ENCODE data around the gene ZNF474.

ZNF474 gene

GRCh38 chr5:122153774-122154173, 24.4 kb downstream of the ZNF474 start:
- no peak for DNase-seq (ENCODE audit: low read depth)

DNA sequence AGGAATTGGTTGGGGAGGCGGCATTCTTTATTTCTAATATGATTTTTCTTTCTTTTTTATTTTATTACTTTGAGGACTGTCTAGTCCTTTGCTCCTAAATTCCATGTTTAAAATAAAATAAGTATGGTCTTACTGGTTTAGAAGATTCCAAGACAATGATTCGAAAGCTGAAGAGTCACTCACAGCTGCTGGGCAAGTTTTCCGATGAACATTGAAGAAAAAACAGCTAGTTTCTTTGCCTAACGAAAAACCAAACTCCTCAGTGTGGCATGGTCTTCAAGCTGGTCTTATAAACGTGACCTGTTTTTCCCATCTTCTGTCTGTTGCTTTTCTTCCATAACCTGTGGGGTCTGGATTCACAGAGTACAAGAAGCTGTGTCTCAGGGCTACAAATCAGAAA, 25.1 kb downstream of the ZNF474 start:
- DNase-seq (ENCODE audit: low read depth) = no peak

DNA sequence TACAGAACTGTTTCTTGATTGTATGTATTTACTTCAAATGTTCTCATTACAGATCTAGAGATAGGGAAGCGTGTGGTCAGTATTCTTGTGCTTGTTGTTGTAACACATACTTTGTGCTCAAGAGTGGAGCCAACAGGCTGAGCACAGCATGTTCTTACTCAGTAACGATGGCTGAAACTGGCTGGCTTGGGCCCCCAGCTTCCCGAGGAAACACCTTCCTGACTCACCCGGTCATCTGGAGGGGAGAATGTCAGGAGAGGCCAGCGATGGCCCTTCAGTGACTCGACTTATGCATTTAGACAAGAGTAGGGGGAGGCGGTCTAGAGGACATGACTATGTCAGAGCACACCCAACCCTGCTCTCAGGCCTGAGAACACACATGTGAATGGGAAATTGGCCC, 25.6 kb downstream of the ZNF474 start:
- no peak for DNase-seq (ENCODE audit: low read depth)

GRCh38 chr5:122155546-122155945, 26.2 kb downstream of the ZNF474 start:
- no peak for DNase-seq (ENCODE audit: low read depth)

- no peak for DNase-seq (ENCODE audit: low read depth)
These were observed 27.5 kb downstream of the ZNF474 start for GRCh38 chr5:122156724-122157325.

DNA sequence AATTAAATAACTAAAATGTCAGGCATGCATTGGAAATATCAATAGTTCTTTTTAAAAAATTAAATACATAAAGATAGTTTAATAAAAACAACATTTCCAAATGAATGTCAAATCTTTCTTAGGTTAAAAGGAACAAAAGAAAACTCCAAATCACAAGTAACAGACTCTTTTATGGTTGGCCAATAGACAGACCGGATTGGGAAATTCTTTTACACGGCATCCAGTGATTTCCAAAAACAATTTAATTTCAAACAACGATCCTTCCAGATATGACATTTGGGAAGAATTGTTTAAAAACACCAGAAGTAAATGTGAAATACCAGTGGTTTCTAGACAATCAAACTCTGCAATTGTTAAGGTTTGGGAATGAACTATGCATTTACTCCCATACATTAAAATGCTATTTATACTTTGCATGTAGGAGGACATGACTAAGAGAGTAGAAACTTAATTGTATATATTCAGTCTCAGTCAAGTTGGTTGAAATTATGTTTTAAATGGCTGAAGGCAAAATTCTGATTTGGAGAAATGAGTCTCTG, 32.8 kb downstream of the ZNF474 start:
- no peak for DNase-seq (ENCODE audit: low read depth)

DNA sequence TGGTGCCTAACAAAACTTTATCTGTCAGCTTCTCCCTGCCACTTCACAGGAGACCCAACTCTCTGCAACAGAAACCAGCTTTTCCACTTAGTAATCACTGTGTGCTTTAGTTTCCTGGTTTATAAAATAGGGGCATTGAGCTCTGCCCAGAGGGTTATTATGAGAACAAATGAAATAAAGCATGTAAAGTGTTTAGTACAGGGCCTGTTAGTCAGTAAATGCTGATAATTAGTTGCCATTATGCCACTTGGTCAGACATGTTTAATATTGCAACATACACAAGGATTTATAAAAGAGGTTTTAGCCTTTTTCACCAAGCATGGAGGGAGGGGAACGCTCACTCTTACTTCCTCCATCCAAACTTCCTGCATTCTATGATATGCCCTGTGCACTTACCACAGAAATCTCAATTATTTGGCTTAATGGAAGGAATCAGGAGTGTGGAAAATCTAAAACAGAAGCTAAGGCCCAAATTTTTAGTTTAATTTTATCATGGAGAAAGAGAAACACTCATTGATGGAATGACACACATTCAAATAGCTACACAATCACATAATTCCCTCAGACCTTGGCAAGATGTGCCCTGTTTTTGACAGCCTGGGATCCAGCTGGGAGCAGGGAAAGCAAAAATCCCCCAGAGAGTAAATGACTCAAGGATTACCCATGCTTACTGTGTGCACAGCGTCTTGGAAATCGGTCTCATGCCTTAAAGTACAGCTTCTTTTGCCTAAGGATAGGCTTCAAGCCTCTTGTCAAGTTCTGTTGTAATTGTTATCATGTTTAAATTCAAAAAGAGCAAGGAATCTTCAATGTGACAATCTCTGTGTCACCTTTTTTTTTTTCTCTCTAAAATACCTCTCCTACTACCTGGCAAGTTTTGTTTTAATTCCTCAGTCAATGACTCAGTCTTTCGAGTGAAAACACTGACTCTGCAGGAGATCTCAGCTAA, 34.0 kb downstream of the ZNF474 start:
- no peak for DNase-seq (ENCODE audit: low read depth)

DNA sequence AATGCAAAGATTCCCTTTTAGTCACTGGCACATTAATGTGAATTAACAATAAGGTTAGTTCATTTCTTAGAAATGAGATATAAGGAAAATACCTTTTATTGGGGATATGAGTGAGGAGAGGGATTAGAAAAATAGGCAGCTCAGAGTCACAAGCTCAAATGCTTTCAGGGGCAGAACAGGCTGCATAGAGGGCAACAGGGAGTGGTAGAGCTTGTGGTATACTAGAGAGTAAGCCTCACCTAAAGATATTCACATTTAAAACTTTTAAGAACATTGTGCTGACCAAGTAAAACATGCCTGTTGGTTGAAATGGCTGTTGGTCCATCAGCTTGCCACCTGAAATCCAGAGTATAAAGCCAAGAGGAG, 34.7 kb downstream of the ZNF474 start:
- DNase-seq (ENCODE audit: low read depth) = no peak

DNA sequence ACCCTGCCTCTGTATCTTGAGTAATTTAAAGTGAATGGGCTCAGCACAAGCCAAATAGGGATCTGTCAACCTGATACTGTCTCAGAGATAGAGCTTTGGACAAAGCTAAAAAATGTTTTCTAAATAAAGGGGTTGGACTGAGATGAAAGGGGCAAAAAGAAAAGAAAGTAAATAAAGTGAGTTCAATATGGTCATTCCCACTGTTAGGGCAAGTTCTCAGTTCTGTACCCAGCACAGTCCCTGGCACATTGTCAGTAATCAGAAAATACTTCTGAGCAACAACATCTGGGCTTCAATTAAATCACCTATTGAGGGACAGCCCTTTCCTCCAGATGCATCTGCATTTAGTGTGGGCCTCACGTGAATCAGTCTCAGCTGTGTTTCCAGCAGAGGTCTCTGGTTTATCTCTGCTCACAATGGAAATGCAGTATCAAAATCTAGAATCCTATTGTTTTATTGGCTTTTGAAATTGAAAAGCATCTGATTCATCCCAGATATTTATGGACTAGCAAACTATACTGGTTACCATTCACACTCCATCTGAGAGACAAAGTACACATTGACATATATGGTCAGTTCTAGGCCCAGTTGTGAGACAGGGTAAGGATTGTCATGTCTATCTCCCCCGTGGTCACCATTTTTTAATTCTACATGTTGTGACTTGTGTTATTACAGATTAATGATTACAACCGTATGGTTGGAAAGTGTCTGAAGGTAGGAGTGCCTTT, 35.6 kb downstream of the ZNF474 start:
- DNase-seq (ENCODE audit: low read depth) = no peak

- DNase-seq (ENCODE audit: low read depth) = no peak
These were observed 36.3 kb downstream of the ZNF474 start for GRCh38 chr5:122165559-122166078.

DNA sequence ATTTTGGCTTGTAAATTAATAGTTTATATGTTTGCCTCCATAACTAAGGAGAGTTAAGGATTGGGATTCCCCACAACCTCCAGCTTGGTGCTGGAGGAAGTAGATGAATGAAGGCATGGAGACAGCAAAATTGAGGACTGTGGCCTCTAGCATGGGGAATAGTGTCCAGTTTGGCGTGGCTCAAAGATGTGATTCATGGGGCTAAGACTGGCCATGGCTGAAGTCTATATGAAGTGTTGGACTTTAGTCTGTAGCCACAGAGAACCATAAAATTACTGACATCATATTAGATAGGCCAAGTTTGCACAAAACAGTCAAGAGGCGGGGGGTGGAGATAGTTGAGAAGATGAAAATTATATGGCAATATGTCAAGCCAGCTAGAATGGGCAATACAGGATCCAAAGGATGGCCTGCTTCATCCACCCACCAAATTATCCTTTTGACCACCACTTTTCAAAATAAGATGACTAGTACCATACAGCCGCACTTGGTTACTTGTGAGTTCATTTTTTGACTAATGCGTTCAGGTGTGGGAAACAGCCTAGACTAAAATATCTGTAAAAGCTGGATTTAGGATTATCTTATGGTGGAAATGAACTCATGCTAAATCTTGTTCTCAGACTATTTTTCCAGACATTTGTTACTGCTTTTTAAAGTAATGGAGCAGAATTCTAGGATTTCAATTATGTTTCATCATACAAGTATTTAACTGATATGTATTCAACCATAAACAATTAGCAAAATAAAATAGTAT, 40.2 kb downstream of the ZNF474 start:
- no peak for DNase-seq (ENCODE audit: low read depth)

DNA sequence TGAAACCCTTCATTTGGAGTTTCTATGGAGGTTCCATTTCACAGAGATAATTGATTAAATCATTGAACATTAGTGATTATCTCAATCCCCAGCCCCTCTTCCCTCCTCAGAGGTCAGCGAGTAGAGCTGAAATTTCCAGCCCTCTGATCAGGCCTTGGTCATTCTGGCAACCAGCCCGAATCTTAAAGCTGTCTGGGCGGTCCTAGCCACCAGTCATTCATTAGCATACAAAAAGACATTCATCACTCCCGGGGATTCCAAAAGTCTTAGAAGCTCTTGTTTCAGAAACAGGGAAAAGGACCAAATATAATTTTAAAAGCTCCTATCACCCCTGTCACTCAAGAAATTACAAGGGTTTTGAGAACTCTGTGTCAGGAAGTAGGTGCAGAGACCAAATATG, 41.3 kb downstream of the ZNF474 start:
- DNase-seq (ENCODE audit: low read depth) = no peak

DNA sequence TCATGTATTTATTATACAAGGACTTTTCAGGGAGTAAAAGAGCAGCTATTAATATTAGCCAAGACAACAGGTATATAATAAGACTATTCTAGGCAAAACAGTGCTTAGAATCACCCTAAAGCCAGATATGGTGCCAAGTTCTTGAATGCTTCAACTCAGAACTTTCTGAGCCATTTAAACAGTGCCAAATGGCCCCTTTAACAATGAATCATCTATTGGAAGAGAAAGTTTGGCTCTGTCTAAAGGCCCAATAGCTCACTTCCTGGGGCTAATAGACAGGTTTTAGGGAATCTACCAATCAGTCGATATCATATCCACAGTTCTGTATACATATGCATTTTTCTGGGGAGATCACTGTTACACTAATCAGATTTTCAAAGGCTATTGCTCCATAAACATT, 42.9 kb downstream of the ZNF474 start:
- no peak for DNase-seq (ENCODE audit: low read depth)

- no peak for DNase-seq (ENCODE audit: low read depth)
These were observed 44.4 kb downstream of the ZNF474 start for GRCh38 chr5:122173474-122174415.

- no peak for DNase-seq (ENCODE audit: low read depth)
These were observed 45.7 kb downstream of the ZNF474 start for GRCh38 chr5:122175091-122175490.

DNA sequence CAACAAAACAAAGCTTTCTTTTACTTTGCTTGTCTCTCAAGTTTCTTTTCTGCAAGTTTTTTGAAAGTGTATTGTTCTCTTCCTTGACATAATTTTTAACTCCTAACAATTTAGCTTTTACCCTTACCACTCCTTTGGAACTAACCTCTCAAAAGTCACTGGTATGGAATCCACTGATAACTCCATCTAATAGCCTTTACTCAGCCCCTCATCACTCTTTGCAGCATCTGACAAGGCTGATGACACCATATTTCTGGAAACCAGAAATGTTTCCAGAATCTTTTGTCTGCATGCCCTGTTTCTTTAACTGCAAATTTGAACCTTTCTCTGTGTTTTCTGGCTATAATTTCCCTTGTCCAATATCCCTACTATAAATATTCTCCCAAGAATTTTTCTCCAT, 46.5 kb downstream of the ZNF474 start:
- no peak for DNase-seq (ENCODE audit: low read depth)

- DNase-seq (ENCODE audit: low read depth) = no peak
These were observed 47.8 kb downstream of the ZNF474 start for GRCh38 chr5:122177161-122177560.

GRCh38 chr5:122179701-122180100, 50.4 kb downstream of the ZNF474 start:
- no peak for DNase-seq (ENCODE audit: low read depth)

DNA sequence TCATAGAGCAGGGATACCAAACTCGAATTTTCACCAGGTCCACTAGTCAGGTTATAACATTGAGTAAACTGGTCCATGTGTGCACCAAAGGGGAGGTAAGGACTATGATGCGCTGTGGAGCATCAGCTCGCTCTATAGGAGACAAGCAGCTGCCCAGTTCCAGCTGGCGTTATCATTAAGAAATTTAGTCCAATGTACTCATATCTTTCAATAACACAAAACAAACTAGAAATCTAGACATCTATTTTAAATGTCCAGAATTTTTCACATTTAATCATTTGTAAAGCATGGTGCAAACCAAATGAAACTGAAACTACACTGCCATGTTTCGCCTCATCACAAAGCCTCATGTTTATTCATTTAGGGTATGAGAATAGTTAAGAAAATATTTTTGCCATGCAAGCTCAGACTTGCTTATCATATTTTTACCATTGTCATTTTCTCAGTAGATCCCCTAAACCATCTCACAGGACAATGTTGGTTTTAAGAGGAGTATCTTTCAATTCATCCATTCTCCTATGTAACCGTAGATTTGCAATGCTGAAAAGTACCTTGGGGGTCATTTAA, 50.9 kb downstream of the ZNF474 start:
- no peak for DNase-seq (ENCODE audit: low read depth)

DNA sequence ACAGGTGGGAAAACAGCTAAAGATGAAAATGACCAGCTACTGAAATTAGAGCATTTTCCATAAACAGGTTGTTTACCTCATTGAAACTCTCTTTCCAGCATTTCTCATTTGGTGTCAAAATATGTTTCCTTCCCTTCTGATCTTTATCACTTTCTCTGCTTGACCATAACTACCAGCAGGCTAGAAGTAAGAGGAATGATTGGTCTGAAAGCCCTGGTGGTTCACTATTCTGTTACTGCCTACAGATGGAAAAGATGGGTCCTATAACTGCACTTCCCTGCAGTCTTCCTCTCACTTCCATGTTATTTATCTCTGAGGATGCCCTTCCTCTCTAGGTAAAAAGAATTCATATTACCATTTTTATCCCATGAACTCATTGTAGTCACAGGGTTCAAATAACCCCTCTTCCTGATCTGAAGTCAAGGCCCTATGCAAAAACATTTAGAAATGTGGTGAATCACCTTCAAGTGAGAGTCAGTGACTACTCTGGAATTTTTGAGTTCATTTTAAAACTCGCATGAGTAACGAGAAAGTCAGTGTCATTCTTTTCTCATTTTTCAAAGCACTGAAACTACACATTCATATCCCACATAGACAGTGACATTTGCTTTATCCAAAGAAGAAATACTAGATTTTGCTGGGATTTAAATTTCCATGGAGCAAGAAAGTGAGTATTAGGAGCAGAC, 51.7 kb downstream of the ZNF474 start:
- no peak for DNase-seq (ENCODE audit: low read depth)

All from activated T-cell treated with anti-CD3 and anti-CD28 coated beads for 48 hours (primary cell).